Smooth muscle cell of the brain vasculature (primary cell): ENCODE results near the gene C16orf96.

Experiments used
- DNase-seq: peaks from one replicate; pipeline ENCODE4 v3.0.0-alpha.2; 2012; ENCODE audit warnings: low read depth, low spot score

Gene C16orf96

GRCh38 chr16:4616047-4616811, 60.1 kb downstream of the C16orf96 start:
- DNase-seq, result peak; percentile 100

GRCh38 chr16:4617880-4618279, 61.7 kb downstream of the C16orf96 start:
- DNase-seq, result no peak

GRCh38 chr16:4618645-4619418, 62.7 kb downstream of the C16orf96 start:
- no peak for DNase-seq

GRCh38 chr16:4623593-4623992, 67.5 kb downstream of the C16orf96 start:
- no peak for DNase-seq

GRCh38 chr16:4624015-4624826, 68.1 kb downstream of the C16orf96 start, which contains the start of gene MGRN1:
MGRN1 (plus strand) TSS chr16:4624826; CDS start chr16:4624961, 135 bp downstream.
- DNase-seq, result peak; percentile 97

GRCh38 chr16:4624827-4625559, 68.9 kb downstream of the C16orf96 start:
- DNase-seq, result no peak

GRCh38 chr16:4625560-4626159, 69.5 kb downstream of the C16orf96 start:
- DNase-seq, result no peak

- DNase-seq, result no peak
Measured at GRCh38 chr16:4626396-4626795, 70.3 kb downstream of the C16orf96 start.

GRCh38 chr16:4628283-4628682, 72.1 kb downstream of the C16orf96 start:
- no peak for DNase-seq

GRCh38 chr16:4631444-4631843, 75.3 kb downstream of the C16orf96 start:
- no peak for DNase-seq

GRCh38 chr16:4633910-4634635, 77.9 kb downstream of the C16orf96 start:
- no peak for DNase-seq

- DNase-seq, result no peak
Measured at GRCh38 chr16:4634768-4635167, 78.6 kb downstream of the C16orf96 start.

- DNase-seq, result no peak
Measured at GRCh38 chr16:4636196-4636595, 80.1 kb downstream of the C16orf96 start.

- DNase-seq, result no peak
Measured at GRCh38 chr16:4637501-4638166, 81.5 kb downstream of the C16orf96 start.

GRCh38 chr16:4639899-4640509, 83.9 kb downstream of the C16orf96 start:
- DNase-seq, result no peak

- no peak for DNase-seq
Measured at GRCh38 chr16:4640572-4641305, 84.6 kb downstream of the C16orf96 start.

- no peak for DNase-seq
Measured at GRCh38 chr16:4641306-4641687, 85.2 kb downstream of the C16orf96 start.

GRCh38 chr16:4641895-4642294, 85.8 kb downstream of the C16orf96 start:
- DNase-seq, result no peak
